Trophoblast cell (in vitro differentiated cells and primary cell): ENCODE results near the gene SH3BP1.

ENCODE experiments used
- DNase-seq, 2 donors: peaks; one replicate each; pipeline ENCODE4 v3.0.0-alpha.2; 2016
- H2AFZ ChIP-seq: 2 replicates; pipeline ENCODE4 v1.6.1; 2013; ENCODE audit warnings: low read length, moderate library complexity, mild to moderate bottlenecking; ENCODE audit not compliant: insufficient read depth, poor library complexity
- H2AK5ac ChIP-seq: 2 replicates; pipeline ENCODE4 v1.6.1; 2013; ENCODE audit warnings: mild to moderate bottlenecking, low read length
- H2BK120ac ChIP-seq: 2 replicates; pipeline ENCODE4 v1.6.1; 2013; ENCODE audit warnings: low read length, mild to moderate bottlenecking, moderate library complexity; ENCODE audit not compliant: insufficient read depth, poor library complexity
- H2BK12ac ChIP-seq: 2 replicates; pipeline ENCODE4 v1.6.1; 2013; ENCODE audit warnings: mild to moderate bottlenecking, low read length, moderate library complexity
- H2BK5ac ChIP-seq: 2 replicates; pipeline ENCODE4 v1.6.1; 2013; ENCODE audit warnings: low read length, low read depth, moderate library complexity, mild to moderate bottlenecking; ENCODE audit not compliant: poor library complexity
- H3K14ac ChIP-seq: 2 replicates; pipeline ENCODE4 v1.6.1; 2013; ENCODE audit warnings: mild to moderate bottlenecking, low read length
- H3K18ac ChIP-seq: 2 replicates; pipeline ENCODE4 v1.6.1; 2013; ENCODE audit warnings: mild to moderate bottlenecking, low read length
- H3K23ac ChIP-seq: 2 replicates; pipeline ENCODE4 v1.6.1; 2013; ENCODE audit warnings: low read length
- H3K27ac ChIP-seq: 2 replicates; pipeline ENCODE4 v1.5.1; 2013; ENCODE audit warnings: low read depth, mild to moderate bottlenecking, inconsistent platforms, low read length, moderate library complexity
- H3K27me3 ChIP-seq: 2 replicates; pipeline ENCODE4 v1.6.1; 2013; ENCODE audit warnings: inconsistent platforms, mild to moderate bottlenecking, low read length, moderate library complexity; ENCODE audit not compliant: insufficient read depth
- H3K36me3 ChIP-seq, 2 experiments: 1 replicate in 1 of 2; 2 replicates in 1 of 2; pipeline ENCODE4 v1.6.1; 2013; ENCODE audit warnings: low read length in 2 of 2, mild to moderate bottlenecking in 2 of 2, moderate library complexity in 1 of 2; ENCODE audit not compliant: insufficient read depth in 2 of 2, control insufficient read depth in 1 of 2
- H3K4ac ChIP-seq: 2 replicates; pipeline ENCODE4 v1.6.1; 2013; ENCODE audit warnings: low read depth, mild to moderate bottlenecking, low read length, moderate library complexity
- H3K4me1 ChIP-seq, 2 experiments: 1 replicate in 1 of 2; 2 replicates in 1 of 2; pipeline ENCODE4 v1.6.1; 2013; ENCODE audit warnings: low read length in 2 of 2, mild to moderate bottlenecking in 2 of 2, moderate library complexity in 1 of 2; ENCODE audit not compliant: insufficient read depth in 2 of 2, control insufficient read depth in 1 of 2
- H3K4me2 ChIP-seq: 2 replicates; pipeline ENCODE4 v1.6.1; 2013; ENCODE audit warnings: inconsistent platforms, mild to moderate bottlenecking, low read length, moderate library complexity
- H3K4me3 ChIP-seq: 2 replicates; pipeline ENCODE4 v1.5.1; 2013; ENCODE audit warnings: mild to moderate bottlenecking, low read depth, low read length, inconsistent platforms
- H3K79me1 ChIP-seq: one replicate; pipeline ENCODE4 v1.6.1; 2013; ENCODE audit warnings: low read length
- H3K79me2 ChIP-seq: 2 replicates; pipeline ENCODE4 v1.6.1; 2013; ENCODE audit warnings: low read length, mild to moderate bottlenecking; ENCODE audit not compliant: control insufficient read depth, insufficient read depth, poor library complexity
- H3K9ac ChIP-seq: 2 replicates; pipeline ENCODE4 v1.6.1; 2013; ENCODE audit warnings: mild to moderate bottlenecking, low read length
- H3K9me3 ChIP-seq: 2 replicates; pipeline ENCODE4 v1.6.1; 2013; ENCODE audit warnings: low read depth, mild to moderate bottlenecking, control low read depth, inconsistent platforms, low read length; ENCODE audit not compliant: insufficient read depth
- H4K12ac ChIP-seq: 2 replicates; pipeline ENCODE4 v1.6.1; 2013; ENCODE audit warnings: low read depth, mild to moderate bottlenecking, low read length, moderate library complexity
- H4K8ac ChIP-seq: 2 replicates; pipeline ENCODE4 v1.6.1; 2013; ENCODE audit warnings: low read depth, mild to moderate bottlenecking, low read length, moderate library complexity
- H4K91ac ChIP-seq: one replicate; pipeline ENCODE4 v1.6.1; 2013; ENCODE audit warnings: low read depth, mild to moderate bottlenecking, low read length, moderate library complexity
- WGBS: extraction: QIAGEN DNeasy Blood & Tissue Kit; methylation state at CpG from one replicate; pipeline ENCODE4 v1.1.7; 2013; ENCODE audit warnings: missing lambda C conversion rate; ENCODE audit not compliant: insufficient read length, insufficient coverage; ENCODE audit errors: extremely low coverage; 5-methylcytosine and 5-hydroxymethylcytosine counted together

Gene SH3BP1

GRCh38 chr22:37618674-37619073 is 20.8 kb upstream of the SH3BP1 start:
- Histone ChIP-seq H3K9me3 (no peaks in the 10 kb centered on the region), H3K18ac (no peak overlapping the region), H3K14ac (no peak overlapping the region), H2BK120ac (no peak overlapping the region), H3K4ac (no peak overlapping the region), H3K4me3 (no peak overlapping the region), H3K79me1 (no peaks in the 10 kb centered on the region), H2BK12ac (no peak overlapping the region), H4K91ac (no peak overlapping the region), H3K36me3 (peaks cover 66 to 68% of the 10 kb centered on the region in 2 experiments), H4K8ac (no peak overlapping the region), H2AFZ (no peak overlapping the region), H3K4me2 (no peak overlapping the region), H2BK5ac (no peak overlapping the region), H3K23ac (no peak overlapping the region), H2AK5ac (no peak overlapping the region), H3K9ac (no peak overlapping the region), H3K27ac (no peak overlapping the region), H3K4me1 (peaks cover 0 to under 1% of the 10 kb centered on the region in 2 experiments), H3K79me2 (no peaks in the 10 kb centered on the region), H3K27me3 (no peaks in the 10 kb centered on the region), H4K12ac (no peak overlapping the region)
- no peak for DNase-seq
- WGBS, result no CpG with 5 or more reads among the region's 6 CpGs

DNA sequence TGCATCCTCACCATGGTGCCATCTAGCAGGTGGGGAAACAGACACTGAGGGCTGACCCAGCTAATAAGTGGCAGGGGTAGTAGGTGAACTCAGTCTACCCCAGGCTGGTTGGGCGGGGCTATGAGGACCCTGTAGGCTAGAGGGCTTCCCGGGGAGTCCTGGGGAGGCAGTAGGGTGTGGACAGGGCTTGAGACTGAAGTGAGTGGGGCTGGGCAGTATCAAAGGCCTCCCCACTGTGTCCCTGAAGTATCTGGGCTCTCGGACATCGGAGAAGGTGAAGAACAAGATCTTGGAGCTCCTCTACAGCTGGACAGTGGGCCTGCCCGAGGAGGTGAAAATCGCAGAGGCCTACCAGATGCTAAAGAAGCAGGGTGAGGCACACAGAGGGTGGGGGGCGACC is 19.5 kb upstream of the SH3BP1 start:
- H3K9me3 ChIP-seq, result no peaks in the 10 kb centered on the region
- no CpG with 5 or more reads among the region's 7 CpGs for WGBS
- H3K79me2 ChIP-seq, result no peaks in the 10 kb centered on the region

GRCh38 chr22:37621352-37621860 is 18.1 kb upstream of the SH3BP1 start:
- H3K9me3 ChIP-seq, result no peaks in the 10 kb centered on the region
- no CpG with 5 or more reads among the region's 12 CpGs for WGBS
- no peak overlapping the region for H3K4me2 ChIP-seq
- no peak overlapping the region for H2BK5ac ChIP-seq
- H3K4ac ChIP-seq, result no peak overlapping the region
- no peak overlapping the region for H4K91ac ChIP-seq
- no peak overlapping the region for H3K9ac ChIP-seq
- no peak overlapping the region for H2AFZ ChIP-seq
- H3K27me3 ChIP-seq, result no peaks in the 10 kb centered on the region
- H3K23ac ChIP-seq, result no peak overlapping the region
- no peak overlapping the region for H2AK5ac ChIP-seq
- peaks cover 69 to 74% of the 10 kb centered on the region in 2 experiments for H3K36me3 ChIP-seq
- H4K8ac ChIP-seq, result no peak overlapping the region
- H3K79me1 ChIP-seq, result no peaks in the 10 kb centered on the region
- H3K4me3 ChIP-seq, result no peak overlapping the region
- DNase-seq, result no peak
- H3K79me2 ChIP-seq, result no peaks in the 10 kb centered on the region
- no peak overlapping the region for H3K14ac ChIP-seq
- no peak overlapping the region for H3K18ac ChIP-seq
- H4K12ac ChIP-seq, result no peak overlapping the region
- H2BK120ac ChIP-seq, result no peak overlapping the region
- peaks cover 0 to 2% of the 10 kb centered on the region in 2 experiments for H3K4me1 ChIP-seq
- H3K27ac ChIP-seq, result no peak overlapping the region
- no peak overlapping the region for H2BK12ac ChIP-seq

More for the DNA sequence above, 19.5 kb upstream of the SH3BP1 start:
- H2AFZ ChIP-seq, result no peak overlapping the region
- H3K79me1 ChIP-seq, result no peaks in the 10 kb centered on the region
- H3K4ac ChIP-seq, result no peak overlapping the region
- H2BK12ac ChIP-seq, result no peak overlapping the region
- H3K36me3 ChIP-seq, result peaks cover 67 to 69% of the 10 kb centered on the region in 2 experiments
- H3K4me1 ChIP-seq, result peaks cover 0 to 2% of the 10 kb centered on the region in 2 experiments
- H3K4me2 ChIP-seq, result no peak overlapping the region
- no peak overlapping the region for H3K27ac ChIP-seq
- H2BK5ac ChIP-seq, result no peak overlapping the region
- H3K23ac ChIP-seq, result no peak overlapping the region
- H3K18ac ChIP-seq, result no peak overlapping the region
- no peak overlapping the region for H4K12ac ChIP-seq
- no peak overlapping the region for H3K14ac ChIP-seq
- no peak overlapping the region for H2AK5ac ChIP-seq
- H3K9ac ChIP-seq, result no peak overlapping the region
- no peak overlapping the region for H4K8ac ChIP-seq
- no peaks in the 10 kb centered on the region for H3K27me3 ChIP-seq
- no peak for DNase-seq
- no peak overlapping the region for H2BK120ac ChIP-seq
- H4K91ac ChIP-seq, result no peak overlapping the region
- no peak overlapping the region for H3K4me3 ChIP-seq

- Histone ChIP-seq H3K4ac (no peak overlapping the region), H3K9ac (no peak overlapping the region), H2AFZ (no peak overlapping the region), H4K12ac (no peak overlapping the region), H3K4me3 (no peak overlapping the region), H3K23ac (no peak overlapping the region), H3K18ac (no peak overlapping the region), H2BK12ac (no peak overlapping the region), H3K36me3 (peaks cover 55 to 61% of the 10 kb centered on the region in 2 experiments), H3K79me2 (no peaks in the 10 kb centered on the region), H3K4me1 (peaks cover 0 to 2% of the 10 kb centered on the region in 2 experiments), H3K79me1 (no peaks in the 10 kb centered on the region), H4K91ac (no peak overlapping the region), H3K4me2 (no peak overlapping the region), H4K8ac (no peak overlapping the region), H2BK120ac (no peak overlapping the region), H2AK5ac (no peak overlapping the region), H2BK5ac (no peak overlapping the region), H3K27ac (no peak overlapping the region), H3K9me3 (no peaks in the 10 kb centered on the region), H3K27me3 (no peaks in the 10 kb centered on the region), H3K14ac (no peak overlapping the region)
- DNase-seq, result peak; percentile 29 to 69
- WGBS, result no CpG with 5 or more reads among the region's 22 CpGs
Observed at GRCh38 chr22:37623075-37624016, 16.1 kb upstream of the SH3BP1 start.
